ENCODE measurements around the gene SLC2A4RG. TPM values are rescaled to one million over a fixed set of nuclear protein-coding genes. Genes with fewer than 3 reads are reported as not detected.

Gene SLC2A4RG
- 47.9 TPM for total RNA-seq (ENCODE audit: unreplicated experiment)
- long read RNA-seq, partial matches to known transcripts: 0 of 2 reads
- long read RNA-seq, other reads (novel, unspliced or antisense): 2 of 2 reads

- Mint-ChIP-seq H3K9me3 (ENCODE audit: unreplicated experiment) (peaks cover 5% of the 10 kb centered on the region), H3K27ac (ENCODE audit: unreplicated experiment) (no peak within 1 kb of the TSS), H3K4me1 (ENCODE audit: low read depth, unreplicated experiment) (peaks cover 7% of the 10 kb centered on the region), H3K36me3 (ENCODE audit: unreplicated experiment) (no peaks in the 10 kb centered on the region), H3K4me3 (ENCODE audit: unreplicated experiment) (no peak within 1 kb of the TSS), H3K27me3 (ENCODE audit: unreplicated experiment) (peaks cover 9% of the 10 kb centered on the region)
- DNase-seq: peak; percentile 76
- no peak for TF ChIP-seq CTCF (IDR thresholded peaks at IDR 0.05; ENCODE audit: partially characterized antibody, unreplicated experiment)
Observed at GRCh38 chr20:63739130-63740069, at the start of gene SLC2A4RG. TSS of gene SLC2A4RG (plus strand) at chr20:63739776. CDS start at chr20:63739913, 137 bp downstream.

GRCh38 chr20:63690003-63690897, 49.3 kb upstream of the SLC2A4RG start:
- TF ChIP-seq CTCF (IDR thresholded peaks at IDR 0.05; ENCODE audit: partially characterized antibody, unreplicated experiment): no peak
- Mint-ChIP-seq H3K4me1 (ENCODE audit: low read depth, unreplicated experiment) (no peaks in the 10 kb centered on the region), H3K36me3 (ENCODE audit: unreplicated experiment) (no peaks in the 10 kb centered on the region), H3K4me3 (ENCODE audit: unreplicated experiment) (no peak overlapping the region), H3K27me3 (ENCODE audit: unreplicated experiment) (peaks cover 7% of the 10 kb centered on the region), H3K9me3 (ENCODE audit: unreplicated experiment) (peaks cover 6% of the 10 kb centered on the region), H3K27ac (ENCODE audit: unreplicated experiment) (no peak overlapping the region)
- DNase-seq: no peak

- DNase-seq: peak; percentile 26
- TF ChIP-seq CTCF (IDR thresholded peaks at IDR 0.05; ENCODE audit: partially characterized antibody, unreplicated experiment): no peak
- H3K9me3 Mint-ChIP-seq (ENCODE audit: unreplicated experiment): peaks cover 3% of the 10 kb centered on the region
- no peaks in the 10 kb centered on the region for H3K36me3 Mint-ChIP-seq (ENCODE audit: unreplicated experiment)
- H3K4me3 Mint-ChIP-seq (ENCODE audit: unreplicated experiment): no peak overlapping the region
- no peaks in the 10 kb centered on the region for H3K4me1 Mint-ChIP-seq (ENCODE audit: low read depth, unreplicated experiment)
- H3K27ac Mint-ChIP-seq (ENCODE audit: unreplicated experiment): no peak overlapping the region
- H3K27me3 Mint-ChIP-seq (ENCODE audit: unreplicated experiment): peaks cover 7% of the 10 kb centered on the region
Observed at GRCh38 chr20:63690898-63691710, 48.5 kb upstream of the SLC2A4RG start.

GRCh38 chr20:63691711-63692435, 47.7 kb upstream of the SLC2A4RG start:
- Mint-ChIP-seq H3K36me3 (ENCODE audit: unreplicated experiment) (no peaks in the 10 kb centered on the region), H3K9me3 (ENCODE audit: unreplicated experiment) (peaks cover 3% of the 10 kb centered on the region), H3K4me3 (ENCODE audit: unreplicated experiment) (no peak overlapping the region), H3K27ac (ENCODE audit: unreplicated experiment) (no peak overlapping the region), H3K4me1 (ENCODE audit: low read depth, unreplicated experiment) (no peaks in the 10 kb centered on the region), H3K27me3 (ENCODE audit: unreplicated experiment) (peaks cover 7% of the 10 kb centered on the region)
- no peak for TF ChIP-seq CTCF (IDR thresholded peaks at IDR 0.05; ENCODE audit: partially characterized antibody, unreplicated experiment)
- peak; percentile 7 for DNase-seq

Data from glutamatergic neuron (in vitro differentiated cells).